Limb (tissue), 2 donors: ENCODE results near the gene ARID1B.

ENCODE experiments used
- DNase-seq, 2 donors: peaks; one replicate each; pipeline ENCODE4 v3.0.0-alpha.2; 2016; ENCODE audit errors: extremely low spot score in 2 of 2

Gene ARID1B

DNA sequence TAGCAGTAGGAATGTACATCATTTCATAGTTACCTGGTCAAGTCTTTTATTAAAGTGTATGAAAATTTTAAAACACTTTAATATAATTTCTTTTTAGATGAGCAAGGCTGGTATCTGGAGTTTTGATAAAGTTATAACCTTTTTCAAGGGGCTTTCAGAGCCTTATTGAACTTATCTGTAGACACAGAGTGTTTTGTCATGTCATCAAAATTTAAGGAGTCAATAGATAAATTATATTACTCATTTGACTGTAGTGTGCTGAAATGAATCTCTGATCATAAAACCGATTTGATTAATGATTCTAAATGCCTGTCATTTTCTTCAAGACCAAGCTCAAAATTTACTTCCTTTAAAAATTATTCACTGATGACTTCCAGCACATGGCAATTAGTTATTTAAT is 125.6 kb downstream of the ARID1B start:
- no peak for DNase-seq

DNA sequence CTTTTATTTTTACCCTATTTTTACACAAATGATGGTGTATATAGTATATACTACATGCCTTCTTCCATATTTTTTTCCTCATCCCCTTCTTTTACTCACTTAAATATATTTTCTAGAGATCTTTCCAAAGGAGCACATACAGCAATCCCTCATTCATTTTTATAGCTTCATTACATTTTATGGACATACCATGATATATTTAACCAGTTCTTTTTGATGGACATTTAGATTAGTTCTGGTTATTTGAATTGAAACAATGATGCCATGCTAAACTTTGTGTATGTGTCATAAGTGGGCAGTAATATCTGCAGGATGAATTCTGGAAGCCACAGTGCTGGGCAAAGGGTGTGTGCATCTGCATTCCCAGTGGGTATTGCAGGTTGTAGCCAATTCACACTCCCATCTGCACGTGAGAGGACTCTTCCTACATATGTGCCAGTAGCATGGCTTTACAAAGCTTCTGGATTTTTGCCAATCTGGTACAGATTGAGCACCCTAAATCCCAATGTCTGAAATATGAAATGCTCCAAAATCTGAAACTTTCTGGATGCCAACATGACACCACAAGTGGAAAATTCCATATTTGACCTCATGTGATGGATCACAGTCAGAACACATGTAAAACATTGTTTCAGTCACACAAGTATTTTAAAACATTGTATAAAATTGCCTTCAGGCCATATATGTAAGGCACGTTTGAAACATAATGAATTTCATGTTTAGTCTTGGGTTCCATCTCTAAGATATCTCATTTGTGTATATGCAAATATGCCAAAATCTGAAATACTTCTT is 127.2 kb downstream of the ARID1B start:
- DNase-seq: no peak

DNA sequence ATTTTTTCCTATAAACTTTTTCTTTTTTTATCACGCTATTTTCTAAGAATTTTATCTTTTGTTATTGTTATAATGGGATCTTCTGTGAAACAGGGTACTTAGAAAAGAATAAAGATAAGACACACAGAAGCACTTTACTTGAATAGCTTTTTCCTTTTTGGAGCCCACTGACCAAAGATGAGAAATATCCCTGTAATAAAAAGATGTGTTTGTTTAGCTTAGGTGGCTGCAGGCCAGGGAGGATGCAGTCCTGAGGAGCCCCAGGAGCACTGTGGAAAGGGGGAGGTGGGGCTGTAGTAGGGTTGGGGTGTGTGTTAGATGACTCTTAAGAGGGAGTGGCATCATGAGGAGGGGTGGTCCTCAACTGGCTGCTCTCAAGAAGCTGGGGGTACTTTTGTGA is 128.6 kb downstream of the ARID1B start:
- no peak for DNase-seq

DNA sequence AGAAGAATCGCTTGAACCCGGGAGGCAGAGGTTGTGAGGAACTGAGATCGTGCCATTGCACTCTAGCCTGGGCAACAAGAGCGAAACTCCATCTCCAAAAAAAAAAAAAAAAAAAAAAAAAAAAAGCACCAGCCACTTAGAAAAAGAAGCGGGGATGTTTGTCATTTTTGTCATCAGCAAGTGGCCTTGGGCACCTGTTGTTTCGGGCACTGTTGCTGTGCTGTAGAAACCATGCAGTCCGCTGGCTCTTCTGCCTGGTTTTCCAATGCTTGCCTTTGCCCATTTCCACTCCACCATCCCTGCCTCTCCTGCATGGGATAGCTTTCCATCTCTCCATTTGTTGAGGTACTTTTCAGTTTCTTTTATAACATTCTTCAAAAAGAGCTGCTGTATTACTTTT is 129.3 kb downstream of the ARID1B start:
- DNase-seq: no peak

DNA sequence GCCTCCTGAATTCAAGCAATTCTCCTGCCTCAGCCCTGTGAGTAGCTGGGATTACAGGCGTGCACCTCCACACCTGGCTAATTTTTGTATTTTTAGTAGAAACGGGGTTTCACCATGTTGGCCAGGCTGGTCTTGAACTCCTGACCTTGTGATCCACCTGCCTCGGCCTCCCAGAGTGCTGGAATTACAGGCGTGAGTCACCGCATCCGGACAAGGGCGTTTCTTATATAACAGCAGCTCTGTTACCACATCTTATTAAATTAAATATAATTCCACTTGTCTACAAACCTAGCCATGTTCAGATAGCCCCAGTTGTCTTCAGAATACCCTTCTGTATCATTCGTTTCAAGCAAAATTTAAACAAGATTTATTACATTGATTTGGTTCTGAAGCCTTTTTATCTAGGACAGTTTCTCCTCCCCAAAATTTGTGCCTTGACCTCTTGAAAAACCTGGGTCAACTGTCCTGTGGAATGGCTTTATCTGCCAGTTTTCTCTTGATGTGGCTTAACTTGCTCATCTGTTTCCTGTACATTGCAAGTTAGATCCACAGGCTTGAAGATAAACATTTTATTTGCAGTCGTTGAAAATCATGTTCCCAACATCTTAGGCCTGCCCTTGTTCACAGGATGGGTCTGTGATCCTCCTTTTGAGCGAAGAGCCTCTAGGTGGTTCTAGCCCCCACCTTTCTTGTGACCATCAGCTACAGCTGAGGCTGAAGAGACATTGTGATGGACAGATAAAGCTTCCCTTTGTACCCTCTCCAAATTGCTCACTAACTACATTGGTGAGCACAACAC is 132.2 kb downstream of the ARID1B start:
- no peak for DNase-seq

DNA sequence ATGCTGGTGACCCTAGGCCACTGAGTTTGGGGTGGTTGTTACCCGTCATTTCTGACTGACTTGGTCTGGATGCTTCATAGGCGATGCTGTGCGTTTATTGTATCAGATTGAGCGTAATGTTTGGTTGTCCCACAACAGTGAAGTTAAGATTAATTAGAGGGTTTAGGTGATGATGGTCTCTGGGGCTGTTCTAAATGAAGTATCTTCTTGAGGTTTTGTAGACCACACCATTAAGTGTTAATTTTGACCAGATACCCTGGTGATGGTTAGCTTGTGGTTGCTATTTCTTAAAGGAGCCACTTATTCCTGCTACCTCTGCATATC is 132.8 kb downstream of the ARID1B start:
- DNase-seq: no peak

DNA sequence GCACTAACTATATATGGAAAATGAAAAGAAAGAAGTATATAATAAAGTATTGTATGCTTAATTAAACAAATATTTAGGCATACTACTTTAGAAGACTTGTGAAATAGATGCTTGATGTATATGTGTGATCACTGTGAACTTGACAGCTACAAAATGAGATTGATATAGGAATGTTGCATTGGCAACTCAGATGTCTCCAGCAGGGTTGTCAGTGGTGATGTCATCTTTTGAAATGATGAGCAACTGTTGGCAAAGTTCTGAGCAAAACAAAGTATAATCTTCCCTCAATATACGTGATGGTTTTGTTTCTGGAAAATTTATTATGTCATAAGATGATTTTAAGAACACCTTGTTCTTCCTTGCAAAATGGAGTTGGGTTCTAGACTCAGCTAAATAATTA is 133.8 kb downstream of the ARID1B start:
- no peak for DNase-seq

DNA sequence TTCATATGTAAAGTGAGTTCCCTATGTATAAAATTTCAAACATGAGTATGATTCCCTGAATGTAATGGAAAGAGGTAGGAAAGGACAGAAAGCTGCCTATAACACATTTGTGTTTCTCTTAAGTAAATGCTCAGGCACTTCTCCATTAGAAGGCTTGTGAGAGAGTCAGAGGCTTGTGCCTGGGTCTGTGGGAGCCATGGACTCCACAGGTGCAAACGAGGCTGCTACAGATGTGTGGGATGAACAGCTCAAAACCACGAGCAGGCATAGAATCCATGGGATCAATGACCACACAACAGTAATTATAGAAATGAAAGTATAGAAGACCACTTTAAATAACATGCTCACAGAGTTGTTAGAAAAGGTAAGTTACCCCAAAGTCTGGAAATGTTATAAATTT is 134.4 kb downstream of the ARID1B start:
- DNase-seq: no peak

DNA sequence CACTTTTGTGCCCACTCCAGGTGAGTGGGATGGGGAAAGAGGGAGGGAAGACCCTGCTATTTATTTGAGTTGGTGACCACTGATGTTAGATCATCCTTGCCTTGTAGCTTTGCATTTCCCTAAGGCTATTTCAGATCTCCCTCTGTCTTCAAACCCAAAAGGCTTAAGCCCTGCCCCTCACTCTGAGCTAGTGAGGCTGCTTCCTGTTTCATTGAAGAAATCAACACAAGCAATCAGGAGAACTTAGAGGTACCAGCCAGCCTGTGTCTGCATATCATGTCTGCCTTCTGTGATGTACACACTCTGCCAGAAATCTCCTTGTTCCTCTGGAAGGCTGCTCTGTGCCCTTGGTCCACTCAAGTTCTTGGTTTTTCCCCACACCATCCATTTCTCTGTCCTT is 135.3 kb downstream of the ARID1B start:
- no peak for DNase-seq

DNA sequence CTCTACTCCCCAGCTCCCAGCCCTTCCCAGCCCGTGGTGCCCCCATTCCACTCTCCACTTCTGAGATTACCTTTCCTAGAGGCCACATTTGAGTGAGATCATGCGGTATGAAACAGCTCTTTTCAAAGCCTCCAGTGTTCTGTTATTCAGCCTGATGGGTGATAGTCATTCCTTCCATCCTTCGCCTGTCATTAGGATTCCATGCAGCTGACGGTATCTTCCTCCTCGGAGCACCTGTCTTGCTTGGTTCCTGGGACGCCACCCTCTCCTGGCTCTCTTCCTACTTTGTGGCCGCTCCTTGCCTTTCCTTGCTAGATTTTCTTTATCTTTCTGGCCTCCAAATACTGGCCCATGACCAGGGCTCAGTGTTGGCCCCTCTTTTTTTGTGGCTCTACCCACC is 137.0 kb downstream of the ARID1B start:
- no peak for DNase-seq

DNA sequence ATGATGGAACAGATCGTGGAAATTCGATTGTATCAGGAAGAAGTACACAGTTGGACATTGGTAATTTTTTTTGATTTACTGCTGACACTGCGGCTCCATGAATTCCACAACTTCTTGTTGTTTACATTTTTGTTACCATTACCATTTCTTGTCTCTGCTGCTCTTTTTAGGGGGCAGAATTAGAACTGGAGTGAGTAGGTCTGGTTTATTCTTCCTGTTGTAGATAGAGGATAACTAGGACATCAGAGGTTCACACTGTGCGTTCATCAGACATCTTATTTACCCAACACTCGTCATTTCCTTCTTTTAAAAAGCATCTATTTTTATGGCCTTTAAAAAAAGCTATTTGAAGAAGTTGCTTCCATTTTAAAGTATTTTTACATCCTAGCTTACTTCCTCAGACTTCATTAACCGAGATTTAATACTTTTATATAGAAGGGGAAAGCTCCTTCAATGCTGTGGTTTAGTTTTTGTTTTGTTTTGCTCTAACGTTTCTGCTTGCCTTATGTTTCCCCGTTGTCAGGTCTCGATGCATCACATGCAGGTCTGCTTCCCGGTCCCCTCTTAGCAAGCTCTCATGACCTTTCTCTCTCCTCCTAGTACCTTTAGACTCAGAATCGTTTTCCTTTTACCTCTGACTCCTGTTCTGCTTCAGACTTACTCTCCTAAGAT is 139.1 kb downstream of the ARID1B start:
- no peak for DNase-seq

DNA sequence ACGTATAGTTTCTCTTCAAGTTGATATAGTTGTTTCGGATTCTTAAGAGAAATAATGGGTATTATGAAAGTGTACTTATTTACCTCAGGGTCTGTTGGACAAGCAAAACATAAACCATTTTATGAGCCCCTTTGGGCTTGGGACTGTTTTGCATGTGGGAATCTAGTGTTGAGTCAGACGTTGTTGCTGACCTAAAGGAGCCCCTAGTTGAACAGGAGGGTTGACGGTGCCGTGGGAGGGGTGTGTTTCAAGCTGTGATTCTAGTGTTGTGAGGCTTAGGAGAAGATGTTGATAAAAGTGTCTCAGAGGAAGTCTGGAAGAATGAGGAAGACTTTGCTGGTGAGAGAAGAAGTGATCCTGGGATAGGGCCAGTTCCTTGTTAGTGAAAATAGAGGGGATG is 140.0 kb downstream of the ARID1B start:
- no peak for DNase-seq

DNA sequence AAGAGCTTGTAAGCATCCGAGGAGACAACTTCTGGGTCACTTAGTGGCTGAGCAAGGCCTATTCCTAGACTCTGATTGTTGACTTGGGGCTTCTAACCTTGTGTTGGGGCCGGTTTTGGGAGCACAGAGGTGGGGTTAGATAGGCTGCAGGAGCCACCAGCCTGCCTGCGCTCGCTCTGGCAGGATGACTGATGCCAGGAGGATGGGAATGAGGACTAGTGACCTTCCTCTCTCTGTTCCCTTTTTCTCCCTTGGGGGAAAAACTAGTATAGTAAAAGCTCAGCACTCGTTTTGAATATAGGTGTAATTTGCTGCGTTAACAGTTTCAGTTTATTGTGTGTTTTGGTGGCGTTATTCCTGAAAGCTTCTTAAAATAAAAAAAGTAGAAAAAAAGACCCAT is 141.5 kb downstream of the ARID1B start:
- DNase-seq: no peak

DNA sequence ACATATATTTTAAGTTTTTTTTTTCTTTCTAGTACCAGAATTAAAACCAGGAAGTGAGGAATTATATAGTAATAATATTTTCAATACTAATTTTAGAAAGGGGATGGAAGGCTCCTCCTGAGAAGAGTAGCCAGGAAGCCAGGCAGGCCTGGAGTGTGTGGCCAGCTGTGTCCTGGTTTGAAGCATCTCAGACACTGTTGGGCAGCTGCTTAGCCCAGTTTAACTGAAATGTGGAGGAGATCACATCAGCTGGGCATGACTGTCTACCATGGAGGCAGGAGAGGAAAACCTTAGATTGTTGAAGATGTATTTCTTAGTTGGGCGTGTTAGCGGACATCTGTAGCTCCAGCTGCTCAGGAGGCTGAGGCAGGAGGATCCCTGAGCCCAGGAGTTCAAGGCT is 142.2 kb downstream of the ARID1B start:
- DNase-seq: no peak

DNA sequence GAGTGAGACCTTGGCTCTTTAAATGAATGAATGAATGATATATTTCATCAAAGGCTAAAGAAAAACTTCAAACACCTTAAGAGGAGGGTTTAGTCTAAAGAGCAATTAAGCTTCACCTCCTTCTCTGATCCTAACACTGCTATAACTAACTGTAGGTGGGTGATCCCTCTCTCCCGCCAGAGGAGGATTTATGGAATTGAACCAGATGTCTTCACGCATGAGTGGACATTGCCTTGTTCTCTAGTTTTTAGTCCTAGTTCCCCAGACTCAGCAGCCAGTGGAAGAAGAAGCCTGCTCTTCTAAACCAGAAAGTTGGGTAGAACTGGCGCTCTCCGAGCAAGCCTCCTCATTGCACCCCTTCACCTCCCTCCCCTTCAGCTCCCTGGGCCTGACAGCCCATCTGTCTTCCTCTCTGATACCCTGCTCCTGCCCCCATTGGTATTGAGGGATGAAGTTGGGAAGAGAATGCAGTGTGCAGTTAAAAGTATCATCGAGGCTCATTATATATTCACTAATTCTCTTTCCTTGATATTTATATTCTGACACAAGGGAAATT is 142.7 kb downstream of the ARID1B start:
- DNase-seq: no peak

DNA sequence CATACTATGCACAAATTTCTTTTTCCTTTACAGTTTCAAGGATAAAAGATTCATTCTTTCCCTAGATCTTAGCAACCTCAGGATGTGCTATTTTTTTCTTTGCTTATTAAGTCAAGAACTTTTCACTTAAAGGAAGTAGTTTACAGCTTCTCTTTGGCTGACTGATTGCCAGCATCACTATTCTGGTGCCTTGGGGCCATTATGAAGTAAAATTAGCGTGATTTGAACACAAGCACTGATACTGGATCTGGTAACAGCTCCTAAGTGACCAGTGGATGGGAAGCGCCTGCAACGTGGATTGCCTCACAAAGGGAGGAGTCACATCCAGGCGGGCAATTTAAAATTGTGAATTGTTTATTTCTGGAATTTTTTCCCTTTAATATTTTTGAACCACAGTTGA is 147.1 kb downstream of the ARID1B start:
- DNase-seq: no peak

DNA sequence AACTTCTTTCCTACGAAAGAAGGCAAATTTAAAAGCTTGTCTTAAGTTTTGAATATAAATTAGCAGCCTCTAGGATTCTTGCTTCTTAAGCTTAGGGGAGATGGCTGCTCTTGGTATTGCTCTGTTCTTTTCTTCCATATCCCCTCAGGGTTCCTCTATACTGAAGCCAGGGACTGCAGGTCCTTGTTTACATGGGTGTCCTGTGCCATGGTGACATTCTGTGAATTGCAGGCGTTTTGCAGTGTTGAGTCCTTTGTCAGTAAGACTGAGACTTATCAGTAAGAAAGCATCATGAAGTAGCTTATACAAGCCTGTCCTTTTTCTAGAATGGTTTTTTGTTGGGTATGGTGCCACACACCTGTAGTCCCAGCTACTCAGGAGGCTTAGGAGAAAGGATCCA is 147.8 kb downstream of the ARID1B start:
- no peak for DNase-seq

DNA sequence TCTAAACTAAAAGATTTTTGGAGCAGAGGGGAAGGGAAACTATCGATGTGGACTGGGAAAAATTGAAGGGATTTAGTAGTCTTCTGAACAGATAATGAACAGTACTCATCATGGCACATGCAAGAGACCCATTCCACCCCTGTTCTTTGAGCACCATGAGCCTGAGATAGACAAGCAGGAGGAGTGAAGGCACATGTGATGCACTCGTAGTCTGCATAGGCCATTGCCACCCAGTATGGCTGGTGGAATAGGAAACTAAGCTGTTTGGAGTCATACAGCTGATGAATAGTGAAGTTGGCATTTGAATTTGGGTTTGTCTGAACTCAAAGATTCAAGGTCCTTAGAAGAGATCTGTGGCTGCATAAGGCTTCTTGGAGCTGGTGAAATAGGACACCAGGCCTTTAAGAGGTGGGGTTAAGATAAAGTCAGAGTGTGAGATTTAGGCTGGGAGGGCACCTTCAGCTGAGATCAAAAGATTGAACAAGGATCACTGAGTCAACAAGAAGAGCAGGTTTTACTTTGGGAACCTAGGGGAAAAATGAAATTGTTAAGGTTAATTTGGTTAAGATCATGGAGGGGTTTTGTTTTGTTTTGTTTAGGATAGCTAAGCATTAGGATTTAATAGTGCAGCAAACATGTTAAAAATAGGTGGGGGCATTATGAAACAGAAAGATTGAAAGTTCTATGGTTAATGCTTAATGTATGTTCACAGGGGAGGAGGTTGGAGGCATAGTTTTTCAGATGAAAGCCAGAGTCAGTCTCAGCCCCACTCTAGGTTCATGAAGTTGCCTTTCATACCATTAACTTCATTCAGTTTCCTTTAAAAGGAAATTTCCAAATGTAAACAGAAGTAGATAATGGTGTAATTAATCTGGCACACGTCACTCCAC is 148.8 kb downstream of the ARID1B start:
- no peak for DNase-seq

DNA sequence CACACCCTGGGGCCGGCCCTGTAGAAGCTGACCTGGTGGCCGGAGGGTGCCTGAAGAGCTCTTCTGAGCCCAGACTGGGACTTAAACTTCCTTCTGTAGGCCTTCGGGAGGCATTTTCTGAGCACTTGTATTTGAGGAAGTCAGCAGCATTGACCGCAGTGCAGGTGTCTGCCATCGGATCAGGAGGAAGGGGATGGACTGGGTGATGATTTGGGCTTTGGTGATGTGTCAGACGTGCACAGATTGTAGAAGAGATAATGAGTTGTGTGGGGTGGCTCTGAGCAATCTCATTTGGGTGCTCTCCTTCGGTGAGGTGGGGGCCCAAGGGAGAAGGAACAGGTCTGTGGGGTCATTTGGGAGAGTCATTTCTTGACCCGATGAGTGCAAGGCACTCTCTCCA is 150.9 kb downstream of the ARID1B start:
- no peak for DNase-seq

DNA sequence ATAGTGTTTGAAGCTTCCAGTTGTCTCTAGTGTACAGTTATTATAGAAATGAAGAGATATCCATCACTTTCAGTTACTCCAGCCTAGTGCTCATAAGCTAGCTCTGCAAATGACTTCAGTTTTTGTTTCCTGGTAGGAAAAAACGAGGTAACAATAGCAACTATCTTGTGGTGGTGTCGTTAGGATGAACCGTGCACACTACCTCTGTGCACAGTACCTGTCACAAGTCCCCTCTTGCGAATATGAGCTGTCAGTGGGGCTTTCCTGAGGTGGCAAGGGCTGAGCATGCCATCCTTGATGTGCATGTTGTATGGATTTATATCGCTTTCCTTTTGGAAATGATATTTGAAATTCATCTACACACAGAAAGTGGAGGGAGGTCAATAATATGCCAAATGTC is 151.8 kb downstream of the ARID1B start:
- no peak for DNase-seq

DNA sequence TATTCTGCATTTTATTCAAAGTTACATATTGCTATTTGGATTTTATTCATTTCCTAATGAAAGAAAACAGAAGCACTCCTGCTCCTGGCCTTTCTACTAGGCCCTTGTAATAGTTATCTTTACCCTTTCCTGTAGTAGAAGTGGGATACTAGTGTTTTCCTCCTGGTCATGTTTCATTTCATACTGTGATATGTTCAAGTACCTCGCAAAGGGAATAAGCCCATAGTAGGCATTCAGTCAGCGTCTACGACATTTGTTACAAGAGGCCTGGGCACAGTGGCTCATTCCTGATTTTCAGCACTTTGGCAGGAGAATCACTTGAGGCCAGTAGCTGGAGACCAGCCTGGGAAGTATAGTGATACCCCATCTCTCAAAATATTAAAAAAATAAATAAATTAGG is 154.1 kb downstream of the ARID1B start:
- DNase-seq: no peak
